ENCODE measurements around the gene UNC5CL. TPM values are rescaled to one million over a fixed set of nuclear protein-coding genes. Genes with fewer than 3 reads are reported as not detected.

Gene UNC5CL
- total RNA-seq, 1 experiment from 2014 or later: 0.41 TPM

DNA sequence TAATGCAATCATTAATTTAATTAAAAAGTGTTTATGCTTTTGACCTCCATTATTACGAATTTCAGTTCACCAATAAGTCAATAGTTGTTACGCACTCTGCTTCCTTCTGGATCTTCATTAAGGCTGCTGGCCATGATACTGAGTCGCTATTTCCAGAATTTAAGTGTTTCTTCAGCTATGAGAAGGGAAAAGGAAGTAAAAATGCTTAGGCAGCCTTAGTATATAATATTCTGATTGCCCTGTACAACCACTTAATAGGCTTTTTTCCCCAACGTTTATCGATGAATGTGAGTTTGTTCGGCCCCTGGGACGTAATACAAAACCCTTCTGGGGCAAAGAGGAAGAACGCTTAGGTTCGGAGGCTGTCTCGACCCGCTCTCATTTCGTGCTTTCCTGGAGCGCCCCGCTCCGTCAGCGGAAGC lies 32.5 kb upstream of the UNC5CL start:
- intact Hi-C loops (cut with micrococcal nuclease; ENCODE audit: unreplicated experiment): loop anchor here (5.0 kb wide), 1 partner anchor 246 kb away; no protein-coding TSS in a partner anchor
- no peak for DNase-seq (ENCODE audit: low spot score)
- CTCF ChIA-PET: no interaction called here

GRCh38 chr6:41066867-41067304 lies 27.9 kb upstream of the UNC5CL start:
- peaks cover 11% of the 10 kb centered on the region for H3K4me1 ChIP-seq (ENCODE audit: insufficient read depth, low read length, poor library complexity, severe bottlenecking)
- CTCF ChIA-PET: no interaction called here
- no peaks in the 10 kb centered on the region for H3K9me3 ChIP-seq (ENCODE audit: low read depth, low read length, poor library complexity, severe bottlenecking)
- no peak overlapping the region for H3K27ac ChIP-seq (ENCODE audit: low read depth, low read length, poor library complexity, severe bottlenecking)
- DNase-seq (ENCODE audit: low spot score): peak; percentile 77
- H3K36me3 ChIP-seq (ENCODE audit: insufficient read depth, low read length, poor library complexity, severe bottlenecking): peaks cover 15% of the 10 kb centered on the region
- BruUV-seq (replicated peaks): no TSS peak
- POLR2A ChIA-PET (ENCODE audit: low non-redundant PET): no interaction called here
- no peaks in the 10 kb centered on the region for H3K27me3 ChIP-seq (replicated peaks; ENCODE audit: insufficient read depth, low read depth, low read length, poor library complexity)
- intact Hi-C loops (cut with micrococcal nuclease; ENCODE audit: unreplicated experiment): loop anchor here (5.0 to 10.0 kb wide), 2 partner anchors 60 to 1702 kb away; no protein-coding TSS in a partner anchor
- TF ChIP-seq EZH2 (IDR thresholded peaks at IDR 0.05; ENCODE audit: borderline replicate concordance, low read depth, low read length, poor library complexity, severe bottlenecking): no peak
- TF ChIP-seq CTCF (conservative IDR thresholded peaks at IDR 0.05; ENCODE audit: low read depth, low read length): peak; percentile 87
- H3K4me3 ChIP-seq (ENCODE audit: low read depth, low read length, poor library complexity, severe bottlenecking): no peak overlapping the region

More for the DNA sequence above, 32.5 kb upstream of the UNC5CL start:
- Histone ChIP-seq H3K36me3 (ENCODE audit: insufficient read depth, low read length, poor library complexity, severe bottlenecking) (peaks cover 4% of the 10 kb centered on the region), H3K27ac (ENCODE audit: low read depth, low read length, poor library complexity, severe bottlenecking) (peak overlapping the region; percentile 100), H3K27me3 (replicated peaks; ENCODE audit: insufficient read depth, low read depth, low read length, poor library complexity) (no peaks in the 10 kb centered on the region), H3K4me3 (ENCODE audit: low read depth, low read length, poor library complexity, severe bottlenecking) (peak overlapping the region; percentile 91), H3K4me1 (ENCODE audit: insufficient read depth, low read length, poor library complexity, severe bottlenecking) (peaks cover 28% of the 10 kb centered on the region), H3K9me3 (ENCODE audit: low read depth, low read length, poor library complexity, severe bottlenecking) (no peaks in the 10 kb centered on the region)
- TF ChIP-seq CTCF (conservative IDR thresholded peaks at IDR 0.05; ENCODE audit: low read depth, low read length) (no peak), EZH2 (IDR thresholded peaks at IDR 0.05; ENCODE audit: borderline replicate concordance, low read depth, low read length, poor library complexity, severe bottlenecking) (no peak)
- POLR2A ChIA-PET (ENCODE audit: low non-redundant PET): no interaction called here
- TSS peak; percentile 54 for BruUV-seq (replicated peaks)

- H3K4me1 ChIP-seq (ENCODE audit: insufficient read depth, low read length, poor library complexity, severe bottlenecking): peaks cover 4% of the 10 kb centered on the region
- H3K27me3 ChIP-seq (replicated peaks; ENCODE audit: insufficient read depth, low read depth, low read length, poor library complexity): no peaks in the 10 kb centered on the region
- H3K4me3 ChIP-seq (ENCODE audit: low read depth, low read length, poor library complexity, severe bottlenecking): no peak overlapping the region
- H3K9me3 ChIP-seq (ENCODE audit: low read depth, low read length, poor library complexity, severe bottlenecking): no peaks in the 10 kb centered on the region
- peaks cover 15% of the 10 kb centered on the region for H3K36me3 ChIP-seq (ENCODE audit: insufficient read depth, low read length, poor library complexity, severe bottlenecking)
- intact Hi-C loops (cut with micrococcal nuclease; ENCODE audit: unreplicated experiment): loop anchor here (5.0 to 10.0 kb wide), 2 partner anchors 58 to 1701 kb away; no protein-coding TSS in a partner anchor
- no peak for DNase-seq (ENCODE audit: low spot score)
- no peak overlapping the region for H3K27ac ChIP-seq (ENCODE audit: low read depth, low read length, poor library complexity, severe bottlenecking)
- ChIA-PET CTCF (no interaction called here), POLR2A (ENCODE audit: low non-redundant PET) (interaction anchor here (0.6 kb wide), 1 partner anchor 17 kb away, joined by 3 read pairs; no protein-coding TSS in a partner anchor)
- no TSS peak for BruUV-seq (replicated peaks)
- no peak for TF ChIP-seq CTCF (conservative IDR thresholded peaks at IDR 0.05; ENCODE audit: low read depth, low read length)
- no peak for TF ChIP-seq EZH2 (IDR thresholded peaks at IDR 0.05; ENCODE audit: borderline replicate concordance, low read depth, low read length, poor library complexity, severe bottlenecking)
Observed at GRCh38 chr6:41065550-41066026, 26.6 kb upstream of the UNC5CL start.
